ENCODE data around the gene ASXL3.

The ASXL3 gene

DNA sequence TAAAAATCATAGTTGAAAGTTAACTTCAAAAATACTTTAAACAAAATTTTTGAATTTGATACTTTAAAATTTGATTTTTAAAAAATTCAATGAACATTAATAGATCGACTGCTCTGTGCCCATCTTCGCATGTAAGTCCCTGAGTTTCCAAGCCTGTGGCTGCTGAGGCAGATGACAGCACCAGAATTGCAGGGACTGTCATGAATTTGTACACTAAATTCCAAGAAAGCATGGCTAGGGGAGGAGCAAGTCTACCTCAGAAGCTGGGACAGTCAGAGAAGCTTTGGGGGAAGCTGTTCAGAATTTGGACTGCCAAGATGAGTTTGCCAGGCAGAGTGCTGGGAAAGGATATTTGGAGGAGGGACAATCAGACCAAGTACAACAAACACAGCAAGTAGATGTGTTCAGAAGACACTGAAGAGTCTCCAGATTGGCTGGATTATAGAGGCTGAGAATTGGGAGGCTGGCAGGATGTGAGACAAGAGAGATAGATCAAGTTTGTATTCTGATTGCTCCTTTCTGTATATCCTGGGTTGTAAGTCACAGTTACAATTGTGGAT lies 79.0 kb downstream of the ASXL3 start:
- in situ Hi-C loops (cut with HindIII; ENCODE audit: low sequenced_read_pairs) = no loop called here

GRCh38 chr18:33660696-33661310 lies 82.8 kb downstream of the ASXL3 start:
- in situ Hi-C loops (cut with HindIII; ENCODE audit: low sequenced_read_pairs) = no loop called here

GRCh38 chr18:33664241-33664874 lies 86.3 kb downstream of the ASXL3 start:
- in situ Hi-C loops (cut with HindIII; ENCODE audit: low sequenced_read_pairs) = no loop called here

DNA sequence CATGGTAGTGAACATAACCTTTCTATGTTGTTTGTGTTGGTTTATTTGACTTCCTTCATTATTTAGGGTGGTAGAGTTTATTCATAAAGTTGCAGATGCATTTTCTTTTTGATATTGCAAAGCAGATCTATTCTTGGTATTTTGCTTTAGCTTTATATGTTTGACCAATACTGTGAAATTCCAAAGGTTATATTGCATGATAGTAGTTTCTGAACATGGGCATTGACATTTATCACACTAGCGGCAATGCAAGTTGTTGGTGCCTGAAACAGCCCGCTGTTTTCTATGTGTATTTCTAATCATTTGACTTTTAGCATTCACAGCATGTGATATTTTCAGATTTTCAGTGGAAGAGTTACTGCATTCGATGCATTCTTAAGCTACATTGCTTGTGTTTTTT lies 87.2 kb downstream of the ASXL3 start:
- in situ Hi-C loops (cut with HindIII; ENCODE audit: low sequenced_read_pairs) = no loop called here

DNA sequence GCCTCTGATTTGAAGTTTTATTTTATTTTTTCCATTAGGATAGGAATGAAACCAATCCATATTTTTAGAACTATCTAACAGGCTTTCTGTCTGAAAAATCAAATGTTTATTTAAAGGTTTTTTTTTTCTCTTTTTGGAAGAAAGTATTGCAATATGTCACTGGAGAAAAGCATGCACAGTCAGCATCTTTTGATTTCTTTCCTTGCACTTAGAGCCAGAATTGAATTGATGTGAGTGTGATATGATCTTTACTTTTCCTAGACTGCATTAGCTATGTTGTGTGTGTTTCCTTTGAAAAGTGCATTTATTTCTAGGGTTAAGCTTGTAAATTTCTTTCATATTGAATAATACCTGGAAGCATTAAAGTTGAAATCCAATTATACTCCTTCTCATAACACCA lies 87.6 kb downstream of the ASXL3 start:
- in situ Hi-C loops (cut with HindIII; ENCODE audit: low sequenced_read_pairs) = no loop called here

DNA sequence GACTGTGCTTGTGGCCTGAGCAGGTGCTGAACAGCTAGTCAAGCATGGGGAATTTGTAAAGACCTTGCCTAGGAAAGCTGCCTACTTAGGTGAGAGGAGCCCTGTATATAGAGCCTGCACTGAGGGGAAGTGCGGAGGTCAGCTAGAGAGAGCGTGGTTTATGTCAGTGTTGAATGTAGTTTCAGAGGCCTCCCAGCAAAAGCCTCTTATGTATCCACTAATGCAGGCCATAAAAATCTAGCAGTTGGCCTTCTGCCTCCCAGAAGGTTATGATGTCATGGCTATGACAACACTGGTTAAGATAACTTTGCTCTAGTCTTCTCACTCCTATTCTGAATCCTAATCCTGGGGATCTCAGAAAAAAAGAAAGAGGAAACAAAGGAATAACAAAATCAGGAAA lies 88.9 kb downstream of the ASXL3 start:
- in situ Hi-C loops (cut with HindIII; ENCODE audit: low sequenced_read_pairs) = no loop called here

DNA sequence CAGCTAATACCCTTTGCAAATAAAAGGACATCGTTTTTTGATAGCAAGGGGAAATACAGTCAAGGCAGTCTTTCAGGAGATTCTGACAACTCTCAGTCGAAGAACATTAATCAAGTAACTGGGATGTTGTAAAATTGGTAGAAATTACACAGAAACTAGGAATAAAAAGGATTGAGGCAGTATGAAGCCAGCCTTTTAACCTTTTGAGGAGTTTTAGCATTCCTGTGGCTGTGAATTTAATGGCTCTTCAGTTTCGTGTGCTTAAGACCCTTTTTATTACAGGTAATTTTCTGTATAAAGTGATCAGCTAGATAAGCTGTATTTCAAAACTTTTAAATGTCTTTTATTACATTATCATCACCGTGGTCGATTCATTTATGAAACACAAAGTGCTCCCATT lies 91.6 kb downstream of the ASXL3 start:
- in situ Hi-C loops (cut with HindIII; ENCODE audit: low sequenced_read_pairs) = no loop called here

DNA sequence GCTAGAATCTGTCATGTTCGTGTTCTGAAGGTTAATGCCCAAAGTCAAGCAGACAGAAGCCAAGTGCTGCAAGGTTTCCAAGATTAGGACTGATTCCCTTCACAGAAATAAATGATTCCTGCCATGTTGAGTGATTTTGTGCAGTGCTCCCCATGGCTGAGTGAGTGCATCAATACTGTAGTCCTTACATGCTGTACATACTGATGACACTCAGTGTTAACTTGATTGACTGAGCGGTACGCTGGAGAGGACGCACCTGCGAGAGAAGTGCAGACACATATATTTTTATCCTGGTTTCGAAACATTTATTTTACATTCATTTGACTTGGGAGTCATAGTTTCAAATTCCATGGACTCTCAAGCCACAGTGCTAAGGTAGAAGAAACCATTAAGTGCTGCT lies 92.0 kb downstream of the ASXL3 start:
- in situ Hi-C loops (cut with HindIII; ENCODE audit: low sequenced_read_pairs) = no loop called here

GRCh38 chr18:33673689-33674088 lies 95.7 kb downstream of the ASXL3 start:
- in situ Hi-C loops (cut with HindIII; ENCODE audit: low sequenced_read_pairs) = no loop called here

- in situ Hi-C loops (cut with HindIII; ENCODE audit: low sequenced_read_pairs) = no loop called here
Measured at GRCh38 chr18:33676593-33676992, 98.6 kb downstream of the ASXL3 start.

DNA sequence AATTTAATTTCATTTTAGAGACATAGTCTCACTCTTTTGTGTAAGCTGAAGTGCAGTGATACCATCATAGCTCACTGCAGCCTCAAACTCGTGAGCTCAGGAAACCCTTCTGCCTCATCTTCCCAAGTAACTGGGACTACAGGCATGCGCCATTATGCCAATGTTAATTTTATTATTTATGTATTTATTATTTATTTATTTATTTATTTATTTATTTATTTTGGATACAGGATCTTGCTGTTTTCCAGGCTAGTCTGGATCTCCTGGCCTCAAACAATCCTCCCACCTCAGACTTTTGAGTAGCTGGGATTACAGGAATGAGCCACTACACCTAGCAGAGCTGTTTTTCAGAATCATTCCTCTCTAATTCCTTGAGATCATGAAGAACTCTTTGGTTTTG lies 99.9 kb downstream of the ASXL3 start:
- in situ Hi-C loops (cut with HindIII; ENCODE audit: low sequenced_read_pairs) = no loop called here

- in situ Hi-C loops (cut with HindIII; ENCODE audit: low sequenced_read_pairs) = no loop called here
Measured at GRCh38 chr18:33682436-33682835, 104.4 kb downstream of the ASXL3 start.

GRCh38 chr18:33694593-33694992 lies 116.6 kb downstream of the ASXL3 start:
- in situ Hi-C loops (cut with HindIII; ENCODE audit: low sequenced_read_pairs) = no loop called here

DNA sequence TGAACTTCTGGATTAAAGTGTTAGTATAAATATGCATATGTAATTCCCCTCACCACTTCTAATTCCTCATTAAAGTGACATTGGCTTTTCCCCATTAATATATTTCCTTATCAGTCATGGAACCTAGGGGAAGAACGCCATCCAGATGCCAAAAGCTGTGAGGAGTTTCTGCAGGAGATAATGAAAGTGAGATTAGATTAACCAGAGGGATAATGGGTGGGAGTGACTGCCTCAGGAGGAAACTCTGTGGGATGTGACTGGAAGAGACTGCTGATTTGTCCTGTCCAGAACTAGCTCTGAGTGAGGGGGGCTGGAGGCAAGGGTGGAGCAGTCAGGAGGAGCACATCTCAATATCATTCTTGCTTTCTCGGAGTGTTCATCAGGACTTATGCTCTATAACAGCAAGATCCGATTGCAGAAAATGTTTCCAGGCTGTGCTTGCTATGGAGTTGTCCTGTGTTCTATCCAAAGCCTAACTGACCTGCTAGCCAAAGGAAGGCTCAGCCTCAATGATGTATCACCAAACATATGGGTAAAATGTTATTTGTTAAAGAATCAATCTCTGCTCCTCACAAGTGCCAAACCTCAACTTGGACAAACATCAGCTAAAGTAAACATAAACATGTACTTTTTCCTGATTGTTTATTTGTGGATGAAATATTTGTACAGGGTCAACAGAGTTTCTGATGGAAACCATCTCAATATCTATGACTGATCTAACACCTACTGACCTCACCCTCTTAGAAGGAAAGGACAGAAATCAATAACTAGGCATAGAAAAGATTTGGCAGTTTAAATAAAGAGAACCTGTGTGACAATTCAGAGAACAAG lies 118.5 kb downstream of the ASXL3 start:
- in situ Hi-C loops (cut with HindIII; ENCODE audit: low sequenced_read_pairs) = no loop called here

- in situ Hi-C loops (cut with HindIII; ENCODE audit: low sequenced_read_pairs) = no loop called here
Measured at GRCh38 chr18:33697498-33697897, 119.5 kb downstream of the ASXL3 start.

DNA sequence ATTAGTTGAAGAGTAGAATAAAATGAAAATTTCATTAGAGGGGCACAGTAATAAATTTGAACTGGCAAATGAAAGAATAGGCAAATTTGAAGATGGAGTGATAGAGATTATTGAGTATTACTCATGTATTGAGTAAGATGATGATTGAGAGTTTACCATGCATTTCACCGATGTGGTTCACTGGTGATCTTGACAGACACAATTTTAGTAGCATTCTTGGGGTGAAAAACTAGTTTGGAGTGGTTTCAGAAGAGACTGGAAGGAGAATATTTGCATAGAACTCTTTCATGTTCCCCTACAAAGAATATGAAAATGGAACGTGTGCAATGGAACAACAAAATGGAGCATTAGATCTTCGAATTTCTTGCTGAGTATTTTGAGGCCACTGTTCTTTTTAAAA lies 121.4 kb downstream of the ASXL3 start:
- in situ Hi-C loops (cut with HindIII; ENCODE audit: low sequenced_read_pairs) = no loop called here

DNA sequence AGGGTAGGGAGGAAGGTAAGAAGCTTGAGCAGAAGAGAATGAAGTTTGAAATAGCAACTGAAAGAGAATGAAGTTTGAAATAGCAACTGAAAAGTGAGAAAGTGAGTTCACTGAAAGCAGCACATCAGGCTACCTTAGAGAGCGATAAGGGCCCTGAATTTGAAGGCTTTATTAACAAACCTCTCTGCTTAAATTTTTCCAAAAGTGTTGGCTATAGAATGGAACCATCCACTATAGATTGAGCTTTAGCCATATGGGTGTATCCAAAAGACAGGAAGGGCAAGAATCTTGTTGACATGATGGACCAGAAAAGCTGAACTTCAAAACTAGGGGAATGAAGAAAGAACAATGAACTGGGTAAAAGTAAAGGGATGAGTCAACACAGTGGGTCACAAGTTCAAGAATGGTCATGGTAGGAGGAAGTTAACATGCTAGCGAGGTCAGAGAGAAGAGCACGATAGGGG lies 122.5 kb downstream of the ASXL3 start:
- in situ Hi-C loops (cut with HindIII; ENCODE audit: low sequenced_read_pairs) = no loop called here

DNA sequence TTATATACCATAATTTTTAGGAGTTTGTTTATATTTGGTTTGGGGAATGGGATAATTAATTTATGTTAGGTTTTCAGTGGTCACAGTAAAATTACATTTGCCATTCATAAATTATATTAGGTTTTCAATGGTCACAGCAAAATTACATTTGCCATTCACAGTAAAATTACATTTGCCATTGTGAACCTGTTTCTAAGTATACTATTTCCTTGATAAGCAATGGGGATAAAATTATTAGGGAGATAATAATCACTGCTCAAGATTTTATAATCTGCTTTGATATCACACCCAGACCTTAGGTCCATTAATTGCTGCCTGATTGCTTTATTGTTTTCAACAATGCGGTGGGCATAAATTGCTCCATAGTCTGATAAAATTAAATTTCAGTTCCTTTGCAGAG lies 124.6 kb downstream of the ASXL3 start:
- in situ Hi-C loops (cut with HindIII; ENCODE audit: low sequenced_read_pairs) = no loop called here

- in situ Hi-C loops (cut with HindIII; ENCODE audit: low sequenced_read_pairs) = no loop called here
Measured at GRCh38 chr18:33706391-33706790, 128.4 kb downstream of the ASXL3 start.

- in situ Hi-C loops (cut with HindIII; ENCODE audit: low sequenced_read_pairs) = no loop called here
Measured at GRCh38 chr18:33708876-33709275, 130.9 kb downstream of the ASXL3 start.

DNA sequence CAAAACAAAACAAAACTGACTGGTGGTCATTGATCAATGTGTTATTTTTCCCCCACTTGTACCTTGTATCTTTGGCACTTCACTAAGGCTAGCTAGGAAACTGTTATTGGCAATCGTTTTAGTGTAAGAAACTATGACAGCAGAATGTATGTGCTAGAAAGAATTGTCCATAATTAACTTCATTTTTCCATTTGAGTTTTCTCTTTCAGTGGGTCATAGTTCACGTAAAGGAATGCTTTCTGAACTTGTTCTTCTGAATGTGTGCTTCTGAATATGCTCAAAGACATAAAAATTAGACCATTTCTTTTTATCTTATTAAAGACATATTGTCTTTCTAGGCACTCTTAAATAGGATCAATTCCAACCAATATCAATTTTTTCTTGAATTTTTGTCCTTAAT lies 132.2 kb downstream of the ASXL3 start:
- in situ Hi-C loops (cut with HindIII; ENCODE audit: low sequenced_read_pairs) = no loop called here

DNA sequence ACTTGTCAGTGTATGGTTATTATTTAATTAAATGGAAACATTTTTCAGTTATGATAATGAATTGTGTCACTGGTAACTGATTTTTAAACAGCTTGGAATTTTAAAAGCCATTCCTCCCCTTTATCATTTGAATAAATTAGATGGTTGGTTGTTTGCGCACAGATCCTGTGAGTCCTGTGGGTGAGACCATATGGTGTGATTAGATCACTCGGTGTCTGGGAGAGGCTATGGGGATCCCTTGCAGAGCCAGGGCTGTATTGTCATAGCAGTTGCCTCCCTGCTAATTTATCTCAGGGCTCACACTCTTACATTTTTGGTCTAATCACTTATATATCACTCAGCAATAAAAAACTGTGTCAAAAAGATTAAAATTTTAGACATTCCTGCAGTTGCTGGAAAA lies 133.5 kb downstream of the ASXL3 start:
- in situ Hi-C loops (cut with HindIII; ENCODE audit: low sequenced_read_pairs) = no loop called here
